Cardiac fibroblast (primary cell): ENCODE measurements around the gene CYSTM1.

ENCODE experiments used
- DNase-seq, 2 donors: peaks; one replicate each; pipeline versions ENCODE4 v3.0.0 to v3.0.0-alpha.2; 2010; ENCODE audit warnings: low read depth in 2 of 2
- H3K4me3 ChIP-seq, 2 donors: replicated peaks in 1 of 2; 1 replicate in 1 of 2; 2 replicates in 1 of 2; pipeline ENCODE4 v1.5.1; 2011; ENCODE audit warnings: low read depth in 2 of 2, low read length in 2 of 2, mild to moderate bottlenecking in 2 of 2, moderate library complexity in 1 of 2
- TF ChIP-seq, protein P1 (sequence below): IDR thresholded peaks from one replicate; pipeline ENCODE4 v1.5.1; 2011; ENCODE audit warnings: low read depth, mild to moderate bottlenecking, low read length, inconsistent platforms

Gene CYSTM1

GRCh38 chr5:140292212-140293036, 117.4 kb downstream of the CYSTM1 start:
- TF ChIP-seq, protein P1, sequence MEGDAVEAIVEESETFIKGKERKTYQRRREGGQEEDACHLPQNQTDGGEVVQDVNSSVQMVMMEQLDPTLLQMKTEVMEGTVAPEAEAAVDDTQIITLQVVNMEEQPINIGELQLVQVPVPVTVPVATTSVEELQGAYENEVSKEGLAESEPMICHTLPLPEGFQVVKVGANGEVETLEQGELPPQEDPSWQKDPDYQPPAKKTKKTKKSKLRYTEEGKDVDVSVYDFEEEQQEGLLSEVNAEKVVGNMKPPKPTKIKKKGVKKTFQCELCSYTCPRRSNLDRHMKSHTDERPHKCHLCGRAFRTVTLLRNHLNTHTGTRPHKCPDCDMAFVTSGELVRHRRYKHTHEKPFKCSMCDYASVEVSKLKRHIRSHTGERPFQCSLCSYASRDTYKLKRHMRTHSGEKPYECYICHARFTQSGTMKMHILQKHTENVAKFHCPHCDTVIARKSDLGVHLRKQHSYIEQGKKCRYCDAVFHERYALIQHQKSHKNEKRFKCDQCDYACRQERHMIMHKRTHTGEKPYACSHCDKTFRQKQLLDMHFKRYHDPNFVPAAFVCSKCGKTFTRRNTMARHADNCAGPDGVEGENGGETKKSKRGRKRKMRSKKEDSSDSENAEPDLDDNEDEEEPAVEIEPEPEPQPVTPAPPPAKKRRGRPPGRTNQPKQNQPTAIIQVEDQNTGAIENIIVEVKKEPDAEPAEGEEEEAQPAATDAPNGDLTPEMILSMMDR: no peak
- peak in 1 of 2 donors; percentile 74 for DNase-seq
- no peak overlapping the region for H3K4me3 ChIP-seq
